KMS-11 (cell line): ENCODE results near the gene SUPT3H.

Source experiments
- H2AFZ ChIP-seq: fragments of 200-600 bp; sonication (generic); 2 replicates; pipeline ENCODE4 v1.6.1; 2016; ENCODE audit warnings: antibody characterized with exemption, mixed run types, low read depth
- H3K27ac ChIP-seq: fragments of 200-600 bp; sonication (generic); 2 replicates; pipeline ENCODE4 v1.6.1; 2016; ENCODE audit warnings: mild to moderate bottlenecking, mixed run types
- H3K27me3 ChIP-seq: fragments of 200-600 bp; sonication (generic); 2 replicates; pipeline ENCODE4 v1.6.1; 2017; ENCODE audit warnings: mild to moderate bottlenecking, low read depth, mixed run types, moderate library complexity; ENCODE audit not compliant: insufficient read depth
- H3K36me3 ChIP-seq: fragments of 200-600 bp; sonication (generic); 2 replicates; pipeline ENCODE4 v1.6.1; 2017; ENCODE audit warnings: mild to moderate bottlenecking, mixed run types; ENCODE audit not compliant: insufficient read depth
- H3K4me1 ChIP-seq: fragments of 200-600 bp; sonication (generic); 2 replicates; pipeline ENCODE4 v1.6.1; 2016; ENCODE audit warnings: mild to moderate bottlenecking, low read depth, mixed run types; ENCODE audit not compliant: poor library complexity, severe bottlenecking
- H3K4me2 ChIP-seq: fragments of 200-600 bp; sonication (generic); 2 replicates; pipeline ENCODE4 v1.7.0; 2016; ENCODE audit warnings: mild to moderate bottlenecking, mixed run types
- H3K4me3 ChIP-seq: fragments of 200-600 bp; sonication (generic); IDR thresholded peaks from 2 replicates; pipeline ENCODE4 v1.6.1; 2017; ENCODE audit warnings: low read depth, low read length, mixed read lengths; ENCODE audit not compliant: insufficient read depth
- H3K79me2 ChIP-seq: fragments of 200-600 bp; sonication (generic); 2 replicates; pipeline ENCODE4 v1.6.1; 2016; ENCODE audit warnings: low read depth, mixed run types; ENCODE audit not compliant: insufficient read depth
- H3K9ac ChIP-seq: fragments of 200-600 bp; sonication (generic); 2 replicates; pipeline ENCODE4 v1.6.1; 2016; ENCODE audit warnings: mild to moderate bottlenecking, mixed run types
- H4K20me1 ChIP-seq: fragments of 200-600 bp; sonication (generic); 2 replicates; pipeline ENCODE4 v1.6.1; 2016; ENCODE audit warnings: mild to moderate bottlenecking, mixed run types; ENCODE audit not compliant: insufficient read depth
- TF ChIP-seq, protein P1 (sequence below): fragments of 200-600 bp; sonication (generic); conservative IDR thresholded peaks from 2 replicates; pipeline ENCODE4 v1.6.1; 2017; ENCODE audit warnings: low read depth, mild to moderate bottlenecking, antibody characterized with exemption, low read length, moderate library complexity, mixed read lengths

SUPT3H gene

GRCh38 chr6:45272626-45273025 is 105.1 kb downstream of the SUPT3H start:
- H3K4me2 ChIP-seq: no peak overlapping the region
- no peaks in the 10 kb centered on the region for H3K4me1 ChIP-seq
- no peaks in the 10 kb centered on the region for H4K20me1 ChIP-seq
- TF ChIP-seq, protein P1, sequence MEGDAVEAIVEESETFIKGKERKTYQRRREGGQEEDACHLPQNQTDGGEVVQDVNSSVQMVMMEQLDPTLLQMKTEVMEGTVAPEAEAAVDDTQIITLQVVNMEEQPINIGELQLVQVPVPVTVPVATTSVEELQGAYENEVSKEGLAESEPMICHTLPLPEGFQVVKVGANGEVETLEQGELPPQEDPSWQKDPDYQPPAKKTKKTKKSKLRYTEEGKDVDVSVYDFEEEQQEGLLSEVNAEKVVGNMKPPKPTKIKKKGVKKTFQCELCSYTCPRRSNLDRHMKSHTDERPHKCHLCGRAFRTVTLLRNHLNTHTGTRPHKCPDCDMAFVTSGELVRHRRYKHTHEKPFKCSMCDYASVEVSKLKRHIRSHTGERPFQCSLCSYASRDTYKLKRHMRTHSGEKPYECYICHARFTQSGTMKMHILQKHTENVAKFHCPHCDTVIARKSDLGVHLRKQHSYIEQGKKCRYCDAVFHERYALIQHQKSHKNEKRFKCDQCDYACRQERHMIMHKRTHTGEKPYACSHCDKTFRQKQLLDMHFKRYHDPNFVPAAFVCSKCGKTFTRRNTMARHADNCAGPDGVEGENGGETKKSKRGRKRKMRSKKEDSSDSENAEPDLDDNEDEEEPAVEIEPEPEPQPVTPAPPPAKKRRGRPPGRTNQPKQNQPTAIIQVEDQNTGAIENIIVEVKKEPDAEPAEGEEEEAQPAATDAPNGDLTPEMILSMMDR: no peak
- no peaks in the 10 kb centered on the region for H3K36me3 ChIP-seq
- H3K27ac ChIP-seq: no peak overlapping the region
- no peaks in the 10 kb centered on the region for H3K79me2 ChIP-seq
- no peaks in the 10 kb centered on the region for H3K27me3 ChIP-seq
- H3K9ac ChIP-seq: no peak overlapping the region
- H2AFZ ChIP-seq: no peak overlapping the region
- H3K4me3 ChIP-seq: no peak overlapping the region

GRCh38 chr6:45265246-45265645 is 112.5 kb downstream of the SUPT3H start:
- Histone ChIP-seq H3K79me2 (no peaks in the 10 kb centered on the region), H3K9ac (no peak overlapping the region), H3K4me2 (no peak overlapping the region), H3K27ac (no peak overlapping the region), H3K4me3 (no peak overlapping the region), H2AFZ (no peak overlapping the region), H4K20me1 (no peaks in the 10 kb centered on the region), H3K4me1 (no peaks in the 10 kb centered on the region), H3K27me3 (no peaks in the 10 kb centered on the region), H3K36me3 (no peaks in the 10 kb centered on the region)
- TF ChIP-seq, protein P1: no peak

DNA sequence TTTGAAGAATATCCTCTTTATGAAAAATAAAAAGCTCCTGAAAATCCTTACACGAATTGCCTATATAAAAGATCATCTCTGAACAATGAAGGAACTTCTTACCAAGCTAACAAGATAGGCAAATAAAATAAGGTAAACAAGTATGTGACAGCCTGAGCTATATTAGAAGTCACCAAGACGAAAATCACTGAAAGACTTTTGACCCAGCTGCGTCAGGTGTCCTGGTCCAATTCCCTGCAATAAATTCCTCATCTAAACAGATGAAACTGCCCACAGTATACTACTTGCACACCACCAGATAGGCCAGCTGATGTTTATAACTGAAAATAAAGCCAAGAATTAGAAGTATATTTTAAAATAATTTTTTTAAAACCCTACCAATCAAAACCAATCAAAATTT is 117.0 kb downstream of the SUPT3H start:
- no peak overlapping the region for H3K4me3 ChIP-seq
- H2AFZ ChIP-seq: no peak overlapping the region
- H3K9ac ChIP-seq: no peak overlapping the region
- H3K79me2 ChIP-seq: no peaks in the 10 kb centered on the region
- no peak overlapping the region for H3K27ac ChIP-seq
- no peak overlapping the region for H3K4me2 ChIP-seq
- no peaks in the 10 kb centered on the region for H3K27me3 ChIP-seq
- H4K20me1 ChIP-seq: no peaks in the 10 kb centered on the region
- no peaks in the 10 kb centered on the region for H3K4me1 ChIP-seq
- H3K36me3 ChIP-seq: no peaks in the 10 kb centered on the region
- TF ChIP-seq, protein P1: no peak

DNA sequence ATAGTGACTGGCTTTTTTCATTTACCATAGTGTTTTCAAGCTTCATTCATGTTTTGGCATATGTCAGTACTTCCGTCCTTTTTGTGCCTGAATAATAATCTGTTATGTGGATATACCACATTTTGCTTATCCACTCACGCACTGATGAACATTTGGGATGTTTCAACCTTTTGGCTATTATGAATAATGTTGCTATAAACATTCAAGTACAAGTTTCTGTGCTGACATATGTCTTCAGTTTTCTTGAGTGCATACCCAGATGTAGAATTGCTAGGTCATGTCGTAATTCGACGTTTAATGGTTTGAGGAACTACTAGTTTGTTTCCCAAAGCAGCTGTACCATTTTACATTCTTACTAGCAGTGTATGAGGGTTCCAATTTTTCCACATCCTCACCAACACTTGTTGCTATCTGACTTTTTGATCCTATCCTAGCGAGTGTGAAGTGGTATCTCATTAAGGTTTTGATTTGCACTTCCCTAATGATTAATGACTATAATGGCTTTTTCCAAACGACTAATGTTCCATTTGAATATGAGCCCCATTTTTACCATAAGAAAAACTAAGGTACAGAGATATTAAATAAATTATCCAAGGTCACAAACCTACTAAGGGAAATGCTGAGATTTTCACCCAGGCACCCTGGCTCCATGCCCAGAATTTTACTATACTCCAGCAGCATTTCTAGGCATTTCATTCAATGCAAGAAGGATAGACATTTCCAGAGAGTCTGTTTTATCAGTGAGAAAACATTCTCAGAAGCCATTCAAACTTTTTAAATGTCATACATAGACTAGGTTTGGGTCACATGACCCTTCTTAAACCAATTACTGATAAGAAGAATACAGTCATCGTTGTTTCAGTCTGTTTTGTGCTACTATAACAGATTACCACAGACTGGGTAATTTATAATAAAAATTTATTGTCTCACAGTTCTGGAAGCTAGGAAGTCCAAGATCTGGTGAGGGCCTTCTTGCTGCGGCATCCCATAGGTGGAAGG is 120.7 kb downstream of the SUPT3H start:
- no peaks in the 10 kb centered on the region for H4K20me1 ChIP-seq
- TF ChIP-seq, protein P1: no peak
- H3K27me3 ChIP-seq: no peaks in the 10 kb centered on the region
- H3K4me3 ChIP-seq: no peak overlapping the region
- no peaks in the 10 kb centered on the region for H3K4me1 ChIP-seq
- H3K27ac ChIP-seq: no peak overlapping the region
- H2AFZ ChIP-seq: no peak overlapping the region
- no peaks in the 10 kb centered on the region for H3K79me2 ChIP-seq
- no peaks in the 10 kb centered on the region for H3K36me3 ChIP-seq
- H3K4me2 ChIP-seq: no peak overlapping the region
- no peak overlapping the region for H3K9ac ChIP-seq
